GM18951 (cell line): ENCODE measurements around the gene ZNF337.
"Not testable (repeated sequence)": the region's sequence is repeated elsewhere in the genome, so short reads cannot be mapped to it uniquely, and the experiment has no call there.

Experiments used
- POLR2A ChIP-seq: IDR thresholded peaks from 4 replicates; pipeline ENCODE4 v1.6.1; 2011; ENCODE audit warnings: mild to moderate bottlenecking; ENCODE audit not compliant: insufficient read length, insufficient read depth; ENCODE audit errors: extremely low read depth
- in situ Hi-C: fragments of 300-500 bp; cut with MboI; formaldehyde crosslinking; loops from one replicate; pipeline ENCODE4 v1.12.0; 2022; ENCODE audit warnings: low sequenced_read_pairs, mixed read lengths, inconsistent platforms; ENCODE audit not compliant: unreplicated experiment

The ZNF337 gene

DNA sequence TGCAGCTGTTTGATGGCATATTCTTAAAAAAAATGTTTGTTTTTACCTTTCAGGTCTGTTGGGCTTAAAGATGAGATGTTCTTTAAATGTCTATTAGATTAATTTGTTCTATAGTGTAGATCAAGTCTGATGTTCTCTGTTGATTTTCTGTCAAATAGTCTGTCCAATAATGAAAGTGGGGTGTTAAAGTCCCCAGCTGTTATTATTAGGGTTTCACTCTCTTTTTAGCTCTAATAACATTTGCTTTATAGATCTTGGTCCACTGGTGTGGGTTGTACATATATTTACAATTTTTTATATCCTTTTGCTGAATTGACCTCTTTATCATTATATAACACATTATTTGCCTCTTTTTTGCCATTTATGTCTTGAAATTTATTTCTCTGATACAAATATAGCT lies 11.0 kb upstream of the ZNF337 start:
- in situ Hi-C loops: no loop called here
- no peak for TF ChIP-seq POLR2A

- in situ Hi-C loops: no loop called here
- no peak for TF ChIP-seq POLR2A
Observed at GRCh38 chr20:25706793-25707192, 10.1 kb upstream of the ZNF337 start.

DNA sequence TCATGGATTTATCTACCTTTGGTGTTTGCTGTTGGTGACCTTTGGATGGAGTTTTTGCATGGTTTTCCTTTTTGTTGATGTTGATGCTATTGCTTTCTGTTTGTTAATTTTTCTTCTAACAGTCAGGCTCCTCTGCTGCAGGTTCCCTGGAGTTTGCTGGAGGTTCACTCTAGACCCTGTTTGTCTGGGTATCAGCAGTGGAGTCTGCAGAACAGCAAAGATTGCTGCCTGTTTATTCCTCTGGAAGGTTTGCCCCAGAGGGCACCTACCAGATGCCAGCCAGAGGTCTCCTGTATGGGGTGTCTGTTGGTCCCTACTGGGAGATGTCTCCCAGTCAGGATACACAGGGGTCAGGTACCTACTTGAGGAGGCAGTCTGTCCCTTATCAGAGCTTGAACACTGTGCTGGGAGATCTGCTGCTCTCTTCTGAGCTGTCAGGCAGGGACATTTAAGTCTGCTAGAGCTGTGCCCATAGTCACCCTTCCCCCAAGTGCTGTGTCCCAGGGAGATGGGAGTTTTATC lies 9.2 kb upstream of the ZNF337 start:
- in situ Hi-C loops: no loop called here
- TF ChIP-seq POLR2A: no peak

DNA sequence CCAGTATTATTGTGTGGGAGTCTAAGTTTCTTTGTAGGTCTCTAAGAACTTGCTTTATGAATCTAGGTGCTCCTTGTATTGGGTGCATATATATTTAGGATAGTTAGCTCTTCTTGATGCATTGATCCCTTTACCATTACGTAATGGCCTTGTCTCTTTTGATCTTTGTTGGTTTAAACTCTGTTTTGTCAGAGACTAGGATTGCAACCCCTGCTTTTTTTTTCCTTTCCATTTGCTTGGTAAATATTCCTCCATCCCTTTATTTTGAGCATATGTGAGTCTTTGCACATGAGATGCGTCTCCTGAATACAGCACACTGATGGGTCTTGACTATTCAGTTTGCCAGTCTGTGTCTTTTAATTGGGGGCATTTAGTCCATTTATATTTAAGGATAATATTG lies 7.7 kb upstream of the ZNF337 start:
- in situ Hi-C loops: not testable (repeated sequence)

GRCh38 chr20:25700835-25701234 lies 4.2 kb upstream of the ZNF337 start:
- in situ Hi-C loops: not testable (repeated sequence)

- in situ Hi-C loops: loop anchor here (10.0 kb wide), 1 partner anchor 155 kb away; no protein-coding TSS in a partner anchor
- TF ChIP-seq POLR2A: no peak
Observed at GRCh38 chr20:25699914-25700313, 3.3 kb upstream of the ZNF337 start.

DNA sequence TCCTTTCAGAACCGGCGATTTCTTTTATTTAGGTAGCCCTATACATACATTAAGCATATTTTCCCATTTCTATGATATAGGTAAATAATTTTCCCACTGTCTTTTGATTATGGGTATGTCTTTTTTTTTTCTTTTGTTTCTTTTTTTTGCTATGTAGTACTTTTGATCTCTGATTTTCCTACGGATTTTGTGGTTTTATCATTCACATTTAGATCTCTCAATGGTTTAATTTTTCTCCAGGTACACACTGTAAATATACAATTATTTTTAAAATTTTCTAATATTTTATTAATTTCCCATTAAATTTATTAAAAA lies 436 bp upstream of the ZNF337 start:
- no peak for TF ChIP-seq POLR2A
- in situ Hi-C loops: loop anchor here (10.0 kb wide), 1 partner anchor 158 kb away; no protein-coding TSS in a partner anchor

- in situ Hi-C loops: loop anchor here (10.0 kb wide), 1 partner anchor 159 kb away; no protein-coding TSS in a partner anchor
- TF ChIP-seq POLR2A: no peak
Observed at GRCh38 chr20:25695532-25696370, 902 bp downstream of the ZNF337 start.

DNA sequence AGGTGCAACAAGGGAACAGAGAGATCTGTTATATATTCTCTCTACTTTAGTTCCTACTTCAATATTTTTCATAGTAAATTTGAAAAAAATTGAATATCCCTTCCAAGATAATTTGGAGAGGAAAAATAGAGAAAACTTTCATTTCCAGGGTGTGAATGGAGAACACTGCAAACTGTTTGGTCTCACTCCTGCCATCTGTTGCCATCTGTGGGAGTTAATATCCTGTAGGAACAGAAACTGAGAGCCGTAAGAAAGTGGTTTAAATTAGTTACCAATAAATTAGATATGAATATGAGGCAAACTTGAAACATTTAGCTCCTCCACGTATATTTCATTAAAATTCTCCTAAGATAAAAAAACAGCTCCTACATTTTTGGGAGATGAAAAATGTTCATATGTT lies 4.2 kb downstream of the ZNF337 start:
- no peak for TF ChIP-seq POLR2A
- in situ Hi-C loops: loop anchor here (10.0 kb wide), 1 partner anchor 162 kb away; no protein-coding TSS in a partner anchor

GRCh38 chr20:25690427-25690826 lies 6.2 kb downstream of the ZNF337 start:
- in situ Hi-C loops: loop anchor here (10.0 kb wide), 1 partner anchor 164 kb away; no protein-coding TSS in a partner anchor
- TF ChIP-seq POLR2A: no peak

DNA sequence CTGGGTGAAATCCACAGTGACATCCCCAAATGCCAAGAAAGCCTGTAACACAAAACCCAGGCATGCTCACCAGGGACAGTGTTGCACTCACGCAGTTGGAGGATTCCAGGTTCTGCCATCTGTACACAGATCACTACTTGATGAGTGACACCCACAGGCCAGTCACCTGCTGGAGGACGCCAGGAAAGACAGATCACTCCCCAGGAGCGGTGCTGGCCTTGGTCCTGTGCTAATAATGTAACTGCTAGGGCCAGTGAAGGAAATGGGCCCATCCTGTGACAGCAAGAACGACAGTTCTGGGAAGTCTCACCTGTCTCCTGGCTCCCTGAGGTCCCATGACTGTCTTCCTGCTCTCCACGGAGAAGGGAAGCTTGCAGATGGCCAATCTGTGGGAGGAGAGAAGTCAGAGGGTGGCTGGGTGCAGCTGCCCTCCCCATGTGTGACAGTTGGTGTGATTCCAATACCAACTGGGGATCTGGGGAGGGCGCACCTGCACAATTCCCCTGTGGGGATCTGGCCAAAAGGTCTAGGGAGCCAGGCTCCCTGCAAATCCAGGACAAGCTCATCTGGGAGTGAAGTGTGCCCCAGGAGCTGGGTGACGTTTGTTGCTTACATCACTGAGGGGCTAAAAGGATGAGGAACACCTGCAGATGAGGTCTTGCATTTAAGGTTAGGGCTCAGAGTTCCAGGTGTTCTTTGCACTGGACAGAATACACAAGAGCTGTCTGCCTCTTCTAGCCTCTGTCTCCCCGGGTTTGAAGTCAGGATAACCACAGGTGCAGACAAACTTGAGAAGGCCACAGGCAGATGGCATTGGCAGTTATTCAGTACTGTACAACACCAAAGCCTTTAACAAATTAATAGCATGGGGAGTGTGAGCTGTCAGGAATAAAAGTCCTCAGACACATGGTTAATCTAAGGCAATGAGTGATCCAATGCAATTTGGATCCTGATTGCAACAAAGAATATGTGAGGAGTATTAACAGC lies 10.3 kb downstream of the ZNF337 start:
- in situ Hi-C loops: no loop called here
- no peak for TF ChIP-seq POLR2A

- in situ Hi-C loops: no loop called here
- no peak for TF ChIP-seq POLR2A
Observed at GRCh38 chr20:25685276-25686080, 11.2 kb downstream of the ZNF337 start.

GRCh38 chr20:25683826-25684225 lies 12.8 kb downstream of the ZNF337 start:
- in situ Hi-C loops: not testable (repeated sequence)

GRCh38 chr20:25683050-25683449 lies 13.6 kb downstream of the ZNF337 start:
- in situ Hi-C loops: no loop called here
- TF ChIP-seq POLR2A: no peak
